GM12892 (cell line): Measurements from ENCODE around the gene NCAM2.
"Not testable (repeated sequence)": the region's sequence is repeated elsewhere in the genome, so short reads cannot be mapped to it uniquely, and the experiment has no call there.

ENCODE experiments used
- DNase-seq: peaks from one replicate; pipeline ENCODE4 v3.0.0; 2011; ENCODE audit not compliant: insufficient read length
- FAIRE-seq: peaks from 2 replicates; lab custom pipeline; 2011; peaks lifted over from hg19 to GRCh38; lab: Jason Lieb, UNC
- POLR2A ChIP-seq: IDR thresholded peaks from 2 replicates; pipeline ENCODE4 v1.6.1; 2011; ENCODE audit warnings: low read depth, low read length, control low read depth
- POLR2AphosphoS5 ChIP-seq: IDR thresholded peaks from 2 replicates; pipeline ENCODE4 v1.6.1; 2011; ENCODE audit warnings: low read depth, low read length, control low read depth
- TAF1 ChIP-seq: IDR thresholded peaks from 2 replicates; pipeline ENCODE4 v1.6.1; 2011; ENCODE audit warnings: low read depth, mild to moderate bottlenecking, control low read depth, low read length, borderline replicate concordance

NCAM2 gene

GRCh38 chr21:21114461-21114860 lies 116.3 kb downstream of the NCAM2 start:
- DNase-seq (no peak), FAIRE-seq (no peak)
- no peak for TF ChIP-seq POLR2A
- TF ChIP-seq TAF1, result no peak
- TF ChIP-seq POLR2AphosphoS5, result no peak

- DNase-seq (no peak), FAIRE-seq (no peak)
- no peak for TF ChIP-seq POLR2AphosphoS5
- no peak for TF ChIP-seq POLR2A
These were observed 120.9 kb downstream of the NCAM2 start for GRCh38 chr21:21119091-21119490.

- no peak for TF ChIP-seq TAF1
- no peak for TF ChIP-seq POLR2A
- no peak for TF ChIP-seq POLR2AphosphoS5
- FAIRE-seq (no peak), DNase-seq (no peak)
These were observed 124.5 kb downstream of the NCAM2 start for GRCh38 chr21:21122680-21123079.

GRCh38 chr21:21132390-21132789 lies 134.2 kb downstream of the NCAM2 start:
- FAIRE-seq, result no peak

GRCh38 chr21:21137986-21138385 lies 139.8 kb downstream of the NCAM2 start:
- DNase-seq (no peak), FAIRE-seq (no peak)
- TF ChIP-seq POLR2AphosphoS5, result no peak
- TF ChIP-seq POLR2A, result no peak
- TF ChIP-seq TAF1, result no peak

More at GRCh38 chr21:21132390-21132789, 134.2 kb downstream of the NCAM2 start:
- no peak for DNase-seq
- TF ChIP-seq POLR2AphosphoS5, result no peak
- no peak for TF ChIP-seq POLR2A
- no peak for TF ChIP-seq TAF1

GRCh38 chr21:21146587-21147373 lies 148.6 kb downstream of the NCAM2 start:
- no peak for FAIRE-seq
- no peak for DNase-seq
- TF ChIP-seq TAF1, result no peak
- no peak for TF ChIP-seq POLR2AphosphoS5
- TF ChIP-seq POLR2A, result no peak

GRCh38 chr21:21147374-21147745 lies 149.2 kb downstream of the NCAM2 start:
- TF ChIP-seq POLR2AphosphoS5 (no peak), POLR2A (no peak), TAF1 (no peak)
- no peak for DNase-seq
- no peak for FAIRE-seq

- DNase-seq (no peak), FAIRE-seq (no peak)
- TF ChIP-seq POLR2A (no peak), POLR2AphosphoS5 (no peak), TAF1 (no peak)
These were observed 149.8 kb downstream of the NCAM2 start for GRCh38 chr21:21148009-21148408.

GRCh38 chr21:21148514-21148913 lies 150.3 kb downstream of the NCAM2 start:
- FAIRE-seq, result no peak
- no peak for DNase-seq

GRCh38 chr21:21149445-21149844 lies 151.2 kb downstream of the NCAM2 start:
- FAIRE-seq, DNase-seq: not testable (repeated sequence)

More at GRCh38 chr21:21148514-21148913, 150.3 kb downstream of the NCAM2 start:
- TF ChIP-seq POLR2A (no peak), TAF1 (no peak)

GRCh38 chr21:21151231-21151630 lies 153.0 kb downstream of the NCAM2 start:
- DNase-seq, result no peak
- no peak for FAIRE-seq
- no peak for TF ChIP-seq POLR2A
- no peak for TF ChIP-seq POLR2AphosphoS5

- DNase-seq, result no peak
- TF ChIP-seq POLR2AphosphoS5, result no peak
- TF ChIP-seq TAF1, result no peak
- TF ChIP-seq POLR2A, result no peak
- FAIRE-seq, result no peak
These were observed 158.2 kb downstream of the NCAM2 start for GRCh38 chr21:21156397-21156796.

- DNase-seq (no peak), FAIRE-seq (no peak)
- no peak for TF ChIP-seq POLR2A
- no peak for TF ChIP-seq TAF1
- no peak for TF ChIP-seq POLR2AphosphoS5
These were observed 158.7 kb downstream of the NCAM2 start for GRCh38 chr21:21156957-21157356.
